ENCODE results near the gene ENPP7.

The ENPP7 gene

GRCh38 chr17:79702550-79703236, 28.1 kb upstream of the ENPP7 start:
- no peak for DNase-seq (ENCODE audit: low read depth in 2 of 2)

GRCh38 chr17:79704691-79705090, 26.1 kb upstream of the ENPP7 start:
- no peak for DNase-seq (ENCODE audit: low read depth in 2 of 2)

GRCh38 chr17:79705674-79706073, 25.1 kb upstream of the ENPP7 start:
- no peak for DNase-seq (ENCODE audit: low read depth in 2 of 2)

- no peak for DNase-seq (ENCODE audit: low read depth in 2 of 2)
Measured at GRCh38 chr17:79706931-79707850, 23.6 kb upstream of the ENPP7 start.

GRCh38 chr17:79707931-79708891, 22.5 kb upstream of the ENPP7 start:
- DNase-seq (ENCODE audit: low read depth in 2 of 2): peak; percentile 4 to 10

GRCh38 chr17:79711715-79712305, 18.9 kb upstream of the ENPP7 start:
- no peak for DNase-seq (ENCODE audit: low read depth in 2 of 2)

GRCh38 chr17:79713391-79713790, 17.4 kb upstream of the ENPP7 start:
- DNase-seq (ENCODE audit: low read depth in 2 of 2): no peak

GRCh38 chr17:79714176-79715097, 16.3 kb upstream of the ENPP7 start:
- no peak for DNase-seq (ENCODE audit: low read depth in 2 of 2)

- DNase-seq (ENCODE audit: low read depth in 2 of 2): no peak
Measured at GRCh38 chr17:79715098-79715942, 15.4 kb upstream of the ENPP7 start.

GRCh38 chr17:79715943-79716797, 14.6 kb upstream of the ENPP7 start:
- no peak for DNase-seq (ENCODE audit: low read depth in 2 of 2)

GRCh38 chr17:79720705-79721292, 9.9 kb upstream of the ENPP7 start:
- DNase-seq (ENCODE audit: low read depth in 2 of 2): no peak

- DNase-seq (ENCODE audit: low read depth in 2 of 2): no peak
Measured at GRCh38 chr17:79721993-79722671, 8.6 kb upstream of the ENPP7 start.

GRCh38 chr17:79722787-79723186, 8.0 kb upstream of the ENPP7 start:
- no peak for DNase-seq (ENCODE audit: low read depth in 2 of 2)

GRCh38 chr17:79728169-79728907, 2.4 kb upstream of the ENPP7 start:
- peak; percentile 85 to 86 for DNase-seq (ENCODE audit: low read depth in 2 of 2)

GRCh38 chr17:79728908-79729471, 1.8 kb upstream of the ENPP7 start:
- DNase-seq (ENCODE audit: low read depth in 2 of 2): no peak

- no peak for DNase-seq (ENCODE audit: low read depth in 2 of 2)
Measured at GRCh38 chr17:79729761-79730160, 982 bp upstream of the ENPP7 start.

GRCh38 chr17:79730437-79730768, 340 bp upstream of the ENPP7 start:
- DNase-seq (ENCODE audit: low read depth in 2 of 2): no peak

All from fibroblast of skin of left quadriceps (primary cell).